Measurements from ENCODE around the gene ALDH16A1.

ALDH16A1 gene

DNA sequence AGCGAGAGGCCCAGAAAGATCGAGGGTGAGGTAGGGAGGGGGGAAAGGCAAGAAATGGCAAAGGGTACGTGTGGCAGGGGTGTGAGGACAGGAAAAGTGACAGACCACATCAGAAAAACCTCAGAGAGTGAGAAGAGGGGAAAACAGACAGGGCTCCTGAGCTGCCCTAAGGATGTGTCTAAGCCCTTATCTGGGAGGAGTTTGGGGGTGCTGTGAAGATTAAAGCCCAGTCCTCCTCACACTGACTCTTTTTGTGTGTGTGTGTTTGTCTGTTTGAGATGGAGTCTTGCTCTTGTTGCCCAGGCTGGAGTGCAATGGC is 29.1 kb upstream of the ALDH16A1 start:
- DNase-seq (ENCODE audit: low read depth) = no peak

DNA sequence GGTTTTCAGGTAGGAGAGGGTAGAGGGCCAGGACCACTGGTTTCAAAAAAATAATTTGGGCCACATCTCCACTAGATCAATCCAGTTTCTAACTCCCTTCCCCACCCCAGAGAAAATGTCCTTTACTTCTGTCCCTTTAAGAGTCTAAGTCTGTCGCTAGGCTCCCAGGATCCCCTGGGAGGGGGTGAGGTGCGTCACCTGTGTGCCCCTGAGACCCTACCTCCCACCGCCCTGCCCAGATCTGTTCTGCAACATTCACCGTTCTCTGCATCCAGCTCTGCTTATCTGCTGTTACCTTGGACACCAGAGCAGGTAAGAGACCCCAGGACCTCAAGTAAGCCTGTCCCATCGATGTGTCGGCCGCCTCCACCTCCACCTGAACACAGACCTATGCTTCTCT is 27.8 kb upstream of the ALDH16A1 start, which contains the start of gene GFY:
Gene GFY, plus strand, starts transcription at position 211 of the 400 bp plus-strand sequence. CDS start 1,043 bp downstream, outside the sequence.
- no peak for DNase-seq (ENCODE audit: low read depth)

DNA sequence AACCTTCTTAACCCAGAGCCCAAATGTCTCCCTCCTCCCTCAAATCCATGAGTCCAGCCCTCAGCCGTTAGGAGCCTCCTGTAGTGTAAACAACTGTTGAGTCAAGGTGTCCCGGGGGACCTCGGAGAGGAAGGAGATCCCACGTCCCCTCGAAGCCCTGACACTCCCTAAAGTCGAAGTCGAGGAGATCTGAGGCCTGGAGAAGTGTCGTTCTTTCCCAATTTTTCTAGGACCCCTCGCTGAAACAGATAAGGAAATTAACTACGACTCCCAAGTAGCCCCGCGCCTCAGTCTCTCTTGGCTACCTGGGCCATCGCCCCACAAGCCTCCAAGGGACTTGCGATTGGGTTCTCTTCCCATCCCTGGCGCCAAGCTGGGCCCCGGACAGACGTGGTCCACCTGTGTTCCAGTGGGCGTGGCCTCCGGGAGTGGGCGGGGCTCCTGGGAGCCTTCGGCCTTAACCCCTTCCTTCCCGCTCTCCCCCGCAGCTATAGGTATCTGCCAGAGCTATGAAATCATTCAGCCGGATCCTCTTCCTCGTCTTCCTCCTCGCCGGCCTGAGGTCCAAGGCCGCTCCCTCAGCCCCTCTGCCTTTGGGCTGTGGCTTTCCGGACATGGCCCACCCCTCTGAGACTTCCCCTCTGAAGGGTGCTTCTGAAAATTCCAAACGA is 27.0 kb upstream of the ALDH16A1 start:
- DNase-seq (ENCODE audit: low read depth) = no peak

DNA sequence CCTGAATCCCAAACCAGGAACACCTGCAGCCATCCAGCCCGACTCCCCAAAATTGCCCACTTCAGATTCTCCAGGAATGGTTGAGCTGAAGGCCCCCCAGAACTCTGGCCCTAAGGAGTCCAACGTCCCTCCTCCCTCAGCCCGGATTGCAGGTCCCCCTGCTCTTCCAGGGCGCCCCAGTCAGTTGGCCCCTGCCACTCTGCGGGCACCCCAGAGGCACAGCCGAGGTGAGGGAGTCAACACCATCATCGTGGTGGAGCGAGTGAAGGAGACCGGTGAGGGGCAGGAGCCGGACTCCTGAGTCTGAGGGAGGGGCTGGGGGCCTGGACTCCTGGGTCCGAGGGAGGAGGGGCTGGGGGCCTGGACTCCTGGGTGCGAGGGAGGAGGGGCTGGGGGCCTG is 25.7 kb upstream of the ALDH16A1 start:
- no peak for DNase-seq (ENCODE audit: low read depth)

DNA sequence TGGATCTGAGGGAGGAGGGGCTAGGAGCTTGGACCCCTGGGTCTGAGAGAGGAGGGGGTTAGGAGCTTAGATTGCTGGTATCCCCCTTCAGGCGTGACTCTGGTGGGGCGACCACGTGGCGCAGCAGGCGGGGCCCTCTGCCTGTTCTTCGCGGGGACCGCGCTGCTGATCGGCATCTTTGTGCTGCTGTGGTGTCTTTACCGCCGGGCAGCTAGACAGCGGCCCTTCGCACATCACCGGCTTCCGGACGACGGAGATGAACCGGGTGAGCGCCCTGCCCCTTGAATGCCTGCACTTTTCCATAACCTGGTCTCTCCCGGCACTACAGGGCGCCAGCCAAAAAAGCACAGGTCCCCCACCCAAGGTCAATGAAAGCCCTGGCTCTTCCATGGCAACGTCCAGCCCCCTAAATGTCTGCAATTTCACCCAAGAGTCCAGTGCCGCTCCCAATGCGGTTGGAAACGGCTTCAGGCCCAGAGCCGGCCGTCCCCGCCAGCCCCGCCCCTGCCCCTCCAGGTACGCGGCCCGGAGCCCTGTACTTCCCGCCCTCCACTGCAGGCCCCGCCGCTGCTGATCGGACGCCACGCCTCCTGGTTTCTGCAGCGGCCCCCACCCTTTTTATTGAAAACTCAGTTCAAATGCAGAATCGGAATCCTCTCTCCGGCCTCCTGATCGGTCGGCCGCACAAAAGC is 25.0 kb upstream of the ALDH16A1 start:
- DNase-seq (ENCODE audit: low read depth) = no peak

DNA sequence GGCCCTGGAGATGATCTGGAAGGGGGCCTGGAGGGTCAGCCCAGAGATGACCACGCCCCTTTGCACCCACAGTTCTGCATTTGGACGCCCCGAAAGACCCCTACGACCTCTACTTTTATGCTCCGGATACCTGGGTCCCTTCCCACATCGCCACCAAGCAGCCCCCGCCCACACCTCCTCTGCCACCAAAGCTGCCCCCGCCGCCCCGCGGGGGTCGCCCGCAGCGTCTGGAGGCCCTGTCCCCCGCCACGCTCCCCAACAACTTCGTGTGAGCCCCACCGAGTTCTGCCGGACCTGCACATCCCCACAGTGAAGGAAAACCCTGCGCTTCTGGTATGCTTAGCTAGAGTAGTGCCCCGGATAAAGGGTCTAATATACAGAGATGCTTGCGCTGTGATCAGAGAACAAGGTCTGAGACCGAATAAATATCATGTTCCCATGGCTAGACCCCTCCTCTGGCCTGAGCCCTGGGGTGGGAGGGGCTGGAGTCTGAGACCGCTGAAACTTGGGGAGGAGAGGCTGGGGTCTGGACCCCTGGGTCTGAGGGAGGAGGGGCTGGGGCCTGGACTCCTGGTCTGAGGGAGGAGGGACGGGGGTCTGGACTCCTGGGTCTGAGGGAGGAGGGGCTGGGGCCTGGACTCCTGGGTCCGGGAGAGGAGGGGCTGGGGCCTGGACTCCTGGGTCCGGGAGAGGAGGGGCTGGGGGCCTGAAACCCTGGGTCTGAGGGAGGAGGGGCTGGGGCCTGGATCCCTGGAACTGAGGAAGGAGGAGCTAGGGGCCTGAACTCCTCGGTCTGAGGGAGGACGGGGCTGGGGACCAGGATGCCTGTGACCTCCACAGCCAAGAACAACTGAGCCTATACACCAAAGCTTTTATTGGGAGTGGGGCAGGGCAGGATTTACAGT is 24.2 kb upstream of the ALDH16A1 start:
- no peak for DNase-seq (ENCODE audit: low read depth)

DNA sequence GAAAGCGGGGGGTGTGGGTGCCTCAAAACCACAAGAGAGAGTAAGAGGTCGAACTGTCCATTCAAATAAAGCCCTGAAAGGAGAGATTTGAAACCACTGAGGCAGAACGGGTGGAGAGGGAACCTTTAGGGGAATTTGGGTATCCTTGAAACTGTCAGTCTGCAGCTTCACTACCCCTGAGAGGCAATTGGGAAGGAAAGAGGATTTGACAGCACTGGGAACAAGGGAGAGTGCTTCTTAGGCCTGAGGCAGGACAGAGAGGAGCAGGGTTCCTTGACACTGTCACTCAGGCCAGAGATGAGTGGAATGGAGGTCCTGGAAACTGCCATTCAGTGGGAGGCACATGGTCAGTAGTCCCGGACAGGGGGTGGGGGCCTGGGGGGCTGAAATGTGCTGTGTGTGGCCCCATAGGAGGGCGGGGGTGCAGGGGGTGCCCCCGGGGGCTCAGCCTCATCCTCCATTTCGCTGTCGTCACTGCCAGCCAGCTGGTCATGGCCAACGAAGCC is 22.8 kb upstream of the ALDH16A1 start:
- no peak for DNase-seq (ENCODE audit: low read depth)

DNA sequence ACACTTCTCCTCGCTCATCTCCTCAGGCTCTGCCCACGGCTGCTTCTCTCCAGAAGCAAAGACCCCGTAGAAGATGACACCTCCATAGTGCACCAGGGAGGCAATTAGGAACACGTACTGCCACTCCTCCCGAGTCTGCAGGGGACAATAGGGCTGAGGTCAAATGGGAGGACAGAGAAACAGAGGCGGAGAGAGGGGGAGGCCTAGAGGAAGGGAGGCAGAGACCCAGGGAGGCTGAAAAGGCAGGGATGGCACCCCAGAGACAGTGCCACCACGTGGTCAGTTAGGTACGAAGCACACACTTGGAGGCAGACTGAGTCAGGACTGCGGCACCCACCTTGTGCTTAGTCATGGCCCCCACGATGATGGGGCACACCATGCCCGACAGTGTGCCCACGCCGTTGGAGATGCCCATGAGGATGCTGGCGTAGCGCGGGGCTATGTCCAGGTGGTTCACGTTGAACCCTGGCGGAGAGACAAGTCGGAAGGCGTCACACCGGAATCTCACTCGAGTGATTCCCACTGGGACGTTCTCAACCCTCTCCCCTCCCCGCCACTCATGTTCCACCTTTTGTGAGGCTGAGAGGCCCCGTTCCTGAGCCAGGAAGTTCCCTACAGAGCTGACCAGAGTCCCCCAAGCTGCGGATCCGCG is 22.2 kb upstream of the ALDH16A1 start:
- no peak for DNase-seq (ENCODE audit: low read depth)

DNA sequence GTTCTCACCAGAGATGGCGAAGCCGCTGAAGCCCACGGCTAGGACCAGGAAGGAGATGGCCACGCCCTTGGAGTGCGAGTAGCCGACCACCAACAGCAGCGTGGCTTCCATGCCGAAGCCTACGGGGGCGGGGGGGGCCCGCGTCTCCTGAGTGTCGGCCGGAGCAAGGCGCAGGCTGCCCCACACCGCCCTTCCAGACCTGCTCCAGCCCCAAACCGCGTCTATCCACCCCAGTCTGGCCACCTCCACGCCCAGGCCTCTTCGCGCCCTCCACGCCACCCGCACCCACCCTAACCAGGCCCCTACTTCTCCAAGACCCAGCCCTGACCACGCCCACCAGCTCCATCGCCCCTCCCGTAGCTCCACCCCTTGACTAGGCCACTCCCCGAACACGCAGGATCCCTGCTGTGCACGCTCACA is 21.7 kb upstream of the ALDH16A1 start:
- no peak for DNase-seq (ENCODE audit: low read depth)

DNA sequence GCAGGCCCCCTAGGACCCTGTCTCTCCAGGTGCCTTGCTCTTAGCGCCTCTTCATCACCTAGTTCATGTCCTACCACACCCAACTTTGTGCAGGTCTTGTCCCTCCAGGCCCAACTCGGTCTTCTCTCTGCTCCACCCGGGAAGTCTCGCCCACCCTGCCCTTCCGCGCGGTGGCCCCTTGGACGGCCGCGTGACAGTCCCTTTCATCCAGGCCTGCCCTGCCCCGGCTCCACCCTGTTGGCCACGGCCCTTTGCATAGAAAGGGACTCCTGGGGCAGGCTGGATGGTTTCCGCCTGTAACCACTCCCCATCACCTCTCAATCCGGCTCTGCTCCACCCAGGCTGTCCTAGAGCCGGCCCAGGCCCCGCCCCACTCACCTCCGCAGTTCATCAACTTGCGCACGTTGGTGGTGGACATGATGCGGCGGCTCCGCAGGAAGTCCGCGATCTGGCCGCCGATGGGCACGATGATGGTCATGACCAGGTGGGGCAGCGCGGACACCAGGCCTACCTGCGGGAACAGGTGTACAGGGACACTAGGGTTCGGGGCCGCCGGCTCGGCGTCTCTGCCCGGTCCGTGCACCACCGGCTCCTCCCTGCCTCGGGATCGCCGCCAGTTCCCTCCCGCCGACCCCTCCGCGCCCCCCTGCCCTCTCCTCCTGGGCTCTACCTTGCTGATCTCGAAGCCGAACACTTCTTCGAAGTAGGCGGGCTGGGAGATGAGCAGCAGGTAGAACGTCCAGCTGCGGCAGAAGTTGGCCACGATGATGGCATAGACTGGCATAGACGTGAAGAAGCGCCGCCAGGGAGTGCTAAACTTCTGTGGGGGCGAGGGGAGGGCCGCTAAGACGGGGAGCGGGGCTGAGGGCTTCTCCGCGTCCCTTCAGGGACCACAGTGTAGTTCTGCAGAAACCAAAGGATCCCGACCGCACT is 20.6 kb upstream of the ALDH16A1 start:
- no peak for DNase-seq (ENCODE audit: low read depth)

DNA sequence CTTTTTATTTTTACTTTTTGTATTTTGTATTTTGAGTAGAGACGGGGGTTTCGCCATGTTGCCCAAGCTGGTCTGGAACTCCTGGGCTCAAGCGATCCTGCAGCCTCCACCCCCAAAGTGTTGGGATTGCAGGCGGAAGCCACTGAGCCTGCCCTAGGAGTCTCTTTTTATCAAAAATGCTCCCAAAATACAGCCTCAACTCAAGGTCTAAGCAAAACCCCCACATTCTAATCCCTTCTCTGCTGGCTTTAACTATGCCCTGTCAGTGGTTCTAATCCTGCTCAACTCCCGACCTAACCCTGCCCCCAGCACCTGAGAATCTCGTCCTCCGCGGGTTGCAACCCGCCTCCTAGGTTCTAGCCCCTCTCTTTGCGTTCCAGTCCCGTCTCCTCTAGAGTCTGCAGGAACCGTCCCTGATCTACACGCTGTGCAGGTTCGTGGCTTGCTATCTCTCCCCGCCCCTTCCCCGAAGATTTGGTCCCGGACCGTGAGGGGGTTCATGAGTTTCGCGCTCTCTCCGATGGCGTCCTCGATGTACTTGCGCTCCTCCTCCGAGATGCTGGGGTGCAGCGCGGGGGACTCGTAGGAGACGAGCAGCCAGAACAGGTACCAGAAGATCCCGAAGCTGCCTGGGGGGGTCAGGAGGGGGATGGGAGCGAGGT is 19.7 kb upstream of the ALDH16A1 start:
- no peak for DNase-seq (ENCODE audit: low read depth)

DNA sequence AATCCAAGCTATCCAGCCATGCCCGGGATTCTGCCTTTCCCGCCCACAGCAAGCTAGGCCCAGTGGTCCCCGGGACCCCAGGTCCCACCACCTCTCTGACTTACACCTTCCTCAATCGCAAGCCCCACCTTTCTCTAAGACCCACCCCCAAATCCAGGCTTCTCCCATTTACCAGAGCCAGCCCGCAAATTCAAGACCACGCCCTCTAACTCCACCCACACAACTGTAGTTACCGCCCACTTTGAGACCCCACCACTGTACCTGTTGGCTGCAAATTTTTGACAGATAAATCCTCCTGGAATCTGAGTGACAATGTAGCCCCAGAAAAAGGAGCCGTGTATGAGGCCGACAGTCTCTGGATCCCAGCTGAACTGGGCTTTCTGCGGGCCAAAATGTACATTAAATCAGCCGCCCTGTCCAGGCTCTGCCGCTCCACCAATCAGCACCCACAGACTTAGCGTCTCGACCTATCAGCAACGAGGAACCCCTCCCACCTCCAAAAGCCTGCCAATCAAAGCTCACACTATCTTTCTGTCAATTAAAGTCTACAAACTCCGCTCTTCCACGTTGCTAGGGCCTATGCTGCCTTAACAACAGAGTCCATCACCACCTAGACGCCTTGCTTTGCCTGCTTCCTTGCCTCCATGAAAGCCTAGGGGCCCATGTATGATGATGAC is 18.0 kb upstream of the ALDH16A1 start:
- no peak for DNase-seq (ENCODE audit: low read depth)

DNA sequence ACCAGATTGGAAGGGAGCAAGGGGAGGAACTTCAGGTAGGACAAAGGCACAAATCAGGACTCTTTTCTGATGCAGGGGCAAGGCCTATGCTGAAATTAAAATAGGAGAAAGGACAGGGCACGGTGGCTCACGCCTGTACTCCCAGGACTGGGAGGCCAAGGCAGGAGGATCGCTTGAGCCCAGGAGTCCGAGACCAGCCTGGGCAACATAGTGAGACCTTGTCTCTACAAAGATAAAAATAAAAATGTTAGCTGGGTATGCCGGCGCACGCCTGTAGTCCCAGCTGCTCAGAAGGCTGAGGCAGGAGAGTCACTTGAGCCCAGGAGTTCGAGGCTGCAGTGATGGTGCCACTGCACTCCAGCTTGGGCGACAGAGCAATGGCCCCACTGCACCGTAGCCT is 17.4 kb upstream of the ALDH16A1 start:
- DNase-seq (ENCODE audit: low read depth) = no peak

DNA sequence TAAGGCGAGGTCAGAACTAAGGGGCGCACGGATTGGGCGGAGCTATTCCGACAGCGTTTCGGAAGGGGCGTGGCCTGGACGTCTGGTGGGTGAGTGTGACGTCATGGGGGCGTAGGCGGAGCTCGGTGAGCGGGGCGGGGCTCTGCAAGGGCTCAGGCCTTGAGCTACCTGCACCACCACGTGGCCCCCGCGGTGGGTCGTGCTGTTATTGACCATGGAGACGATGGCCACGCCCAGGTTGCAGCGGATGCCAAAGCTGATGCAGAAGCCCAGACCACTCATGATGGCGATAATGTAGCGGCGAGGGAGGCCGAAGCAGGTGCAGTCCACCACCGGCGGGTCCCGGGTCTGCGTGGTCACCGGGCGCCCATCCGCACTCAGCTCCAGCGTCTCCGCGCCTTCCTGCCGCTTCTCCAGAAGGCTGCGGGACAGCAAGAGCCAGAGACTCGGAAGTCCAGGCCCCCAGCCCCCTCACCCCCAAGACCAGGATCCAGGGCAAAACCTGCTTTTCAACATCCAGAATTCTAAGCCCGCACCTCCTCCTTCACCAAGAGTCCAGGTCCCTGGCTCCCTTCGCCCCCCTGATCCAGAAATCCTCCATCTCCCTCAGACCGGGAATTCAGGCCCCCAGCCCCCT is 16.5 kb upstream of the ALDH16A1 start:
- no peak for DNase-seq (ENCODE audit: low read depth)

DNA sequence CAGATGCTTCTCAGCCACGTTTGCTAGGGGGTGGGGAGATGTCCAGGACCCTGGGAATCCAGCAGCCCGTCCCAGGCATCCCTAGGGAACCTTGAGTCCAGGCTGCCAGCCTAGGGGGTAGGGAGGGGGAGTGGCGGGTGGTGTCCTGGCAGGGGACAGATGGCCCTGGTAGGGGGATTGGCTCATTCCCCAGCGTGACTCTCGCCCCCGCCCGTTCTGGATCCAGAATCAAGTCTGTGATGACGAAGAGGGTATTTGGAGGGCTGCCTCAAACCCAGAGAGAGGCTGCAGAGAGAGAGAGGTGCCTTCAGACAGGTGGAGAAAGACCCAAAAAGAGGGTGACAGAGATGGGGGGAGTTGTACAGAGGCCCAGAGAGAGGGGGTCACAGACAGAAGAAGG is 15.8 kb upstream of the ALDH16A1 start:
- no peak for DNase-seq (ENCODE audit: low read depth)

DNA sequence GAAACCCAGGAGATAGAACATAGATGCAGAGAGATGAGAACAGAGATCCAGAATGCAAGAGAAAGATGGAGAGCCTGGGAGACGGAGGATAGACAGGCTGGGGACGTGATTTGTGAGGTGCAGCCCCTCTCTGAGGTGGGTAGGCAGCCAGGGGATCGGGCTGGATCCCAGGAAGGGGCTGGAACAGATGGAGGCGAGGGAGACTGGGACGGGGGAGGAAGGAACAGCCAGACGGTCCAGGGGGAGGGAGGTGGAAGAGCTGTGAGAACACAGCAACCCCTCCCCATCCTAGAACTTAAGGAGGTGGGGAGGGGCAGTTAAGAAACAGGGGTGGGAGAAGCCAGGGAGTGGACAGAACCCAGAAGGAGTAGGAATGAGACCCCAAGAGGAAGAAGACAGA is 14.8 kb upstream of the ALDH16A1 start:
- DNase-seq (ENCODE audit: low read depth) = no peak

DNA sequence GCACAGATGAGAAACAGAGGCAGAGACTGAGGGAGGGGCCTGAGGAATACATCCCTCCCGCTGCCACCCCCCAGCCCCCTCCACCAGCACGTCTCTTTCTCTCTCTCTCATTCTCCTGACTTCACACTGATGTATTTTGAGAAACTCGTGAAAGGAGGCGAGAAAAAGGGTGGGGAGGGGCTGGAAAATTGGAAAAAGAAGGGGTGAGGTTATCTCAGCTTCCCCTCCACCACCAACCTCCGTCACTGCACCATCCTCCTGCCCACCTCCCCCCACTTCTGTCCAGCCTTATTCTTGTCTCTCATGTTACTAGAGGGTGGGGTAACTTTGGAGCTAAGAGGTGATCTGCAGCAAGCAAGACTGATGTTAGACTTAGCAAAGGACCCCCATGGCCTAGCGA is 13.2 kb upstream of the ALDH16A1 start:
- no peak for DNase-seq (ENCODE audit: low read depth)

DNA sequence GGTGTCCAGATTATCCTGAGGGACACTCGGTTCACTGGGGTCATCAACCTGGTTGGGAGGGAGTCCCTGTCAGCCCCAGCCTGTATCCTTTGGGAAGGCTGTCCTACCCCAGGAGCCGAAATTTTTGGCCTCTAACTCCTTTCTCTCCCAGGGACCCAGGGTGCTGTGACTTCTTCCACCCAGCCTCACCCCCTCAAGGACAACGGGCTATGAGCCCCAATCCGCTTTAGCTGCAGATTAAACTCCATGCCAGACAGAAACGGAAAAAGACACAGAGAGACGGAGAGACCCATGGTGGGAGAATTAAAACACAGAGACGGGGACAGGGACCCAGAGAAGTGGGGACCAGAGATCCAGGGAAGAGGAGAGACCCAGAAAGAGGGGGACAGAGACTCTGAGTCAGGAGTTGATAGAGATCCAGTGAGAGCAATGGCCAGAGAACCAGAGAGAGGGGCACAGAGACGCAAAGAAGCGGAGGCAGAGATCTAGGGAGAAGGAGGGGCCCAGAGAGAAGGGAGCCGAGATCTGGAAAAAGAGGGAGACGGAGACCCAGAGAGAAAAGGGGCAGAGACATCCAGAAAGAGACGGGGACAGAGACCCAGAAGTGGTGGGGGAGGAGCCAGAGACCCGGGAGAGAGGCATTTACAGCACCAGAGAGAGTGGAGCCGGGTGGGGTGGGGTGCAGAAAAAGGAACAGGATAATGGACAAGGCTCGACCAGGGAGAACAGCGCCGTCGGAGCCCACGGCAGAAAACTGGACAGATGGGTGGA is 12.4 kb upstream of the ALDH16A1 start:
- no peak for DNase-seq (ENCODE audit: low read depth)
